T-helper 9 cell (primary cell): ENCODE measurements around the gene ADAM11.

Experiments
- DNase-seq: peaks from one replicate; pipeline ENCODE4 v3.0.0-alpha.2; 2020

ADAM11 gene

DNA sequence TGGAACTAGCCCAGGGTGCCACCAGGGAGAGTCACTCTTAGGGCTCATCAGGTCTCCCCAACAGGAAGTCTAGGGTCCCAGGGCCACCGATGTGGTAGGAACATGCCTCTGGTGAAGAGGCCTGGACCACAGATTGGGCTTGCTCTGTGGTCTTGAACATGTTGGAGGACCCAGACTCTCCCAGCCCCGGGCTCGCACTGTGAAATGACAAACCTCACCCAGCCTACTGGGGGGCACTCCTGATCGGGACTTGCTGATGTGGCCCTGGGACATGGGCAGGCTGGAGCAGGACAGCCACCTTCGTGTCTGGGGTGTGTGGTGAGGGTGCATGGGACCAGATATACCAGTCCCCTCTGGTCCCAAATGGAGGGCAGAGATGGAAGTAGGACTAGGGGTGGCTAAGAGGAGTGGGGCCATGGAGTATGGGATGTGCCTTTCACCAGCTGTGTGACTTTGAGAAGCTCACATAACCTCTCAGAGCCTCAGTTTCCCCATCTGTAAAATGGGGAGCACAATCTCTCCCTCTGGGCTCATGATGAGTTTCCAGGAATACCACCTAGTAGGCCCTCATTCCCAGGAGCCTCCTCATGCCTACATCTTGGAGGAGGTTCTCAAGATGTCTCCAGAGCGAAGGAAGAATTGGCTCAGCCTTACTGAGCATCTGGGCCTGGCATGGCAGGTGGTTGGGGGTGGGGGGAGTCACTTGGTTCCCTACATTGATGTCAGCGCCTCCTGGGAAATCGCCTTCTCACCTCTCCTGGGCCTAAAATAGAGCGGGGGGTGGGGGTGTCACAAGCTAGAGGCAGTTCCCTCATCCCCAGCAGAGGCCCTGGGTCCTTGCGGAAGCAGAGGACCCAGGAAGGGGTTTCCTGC, 1.5 kb upstream of the ADAM11 start:
- no peak for DNase-seq

DNA sequence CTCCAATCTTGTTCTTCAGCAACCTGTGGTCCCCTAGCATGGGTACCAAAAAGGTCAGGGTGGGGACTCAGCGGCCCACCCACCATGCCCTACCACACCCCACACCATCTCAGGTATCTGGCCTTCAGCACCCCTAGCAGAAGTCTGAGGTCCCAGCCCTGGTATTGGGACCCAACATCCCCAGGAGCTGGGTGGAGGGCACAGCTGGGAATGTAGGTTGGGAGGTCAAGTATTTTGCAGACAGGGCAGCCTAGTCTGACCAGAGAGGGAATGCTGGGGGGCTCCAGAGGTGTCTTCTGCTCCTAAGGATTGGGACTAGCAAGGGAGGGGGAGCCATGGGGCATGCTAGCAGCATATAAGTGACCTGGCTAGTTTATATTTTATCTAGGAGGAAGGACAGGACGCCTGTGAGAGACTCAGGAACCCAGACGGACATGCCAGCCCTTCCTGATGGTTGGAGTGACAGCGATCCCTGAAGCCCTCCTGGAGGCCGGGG, 822 bp upstream of the ADAM11 start:
- no peak for DNase-seq

DNA sequence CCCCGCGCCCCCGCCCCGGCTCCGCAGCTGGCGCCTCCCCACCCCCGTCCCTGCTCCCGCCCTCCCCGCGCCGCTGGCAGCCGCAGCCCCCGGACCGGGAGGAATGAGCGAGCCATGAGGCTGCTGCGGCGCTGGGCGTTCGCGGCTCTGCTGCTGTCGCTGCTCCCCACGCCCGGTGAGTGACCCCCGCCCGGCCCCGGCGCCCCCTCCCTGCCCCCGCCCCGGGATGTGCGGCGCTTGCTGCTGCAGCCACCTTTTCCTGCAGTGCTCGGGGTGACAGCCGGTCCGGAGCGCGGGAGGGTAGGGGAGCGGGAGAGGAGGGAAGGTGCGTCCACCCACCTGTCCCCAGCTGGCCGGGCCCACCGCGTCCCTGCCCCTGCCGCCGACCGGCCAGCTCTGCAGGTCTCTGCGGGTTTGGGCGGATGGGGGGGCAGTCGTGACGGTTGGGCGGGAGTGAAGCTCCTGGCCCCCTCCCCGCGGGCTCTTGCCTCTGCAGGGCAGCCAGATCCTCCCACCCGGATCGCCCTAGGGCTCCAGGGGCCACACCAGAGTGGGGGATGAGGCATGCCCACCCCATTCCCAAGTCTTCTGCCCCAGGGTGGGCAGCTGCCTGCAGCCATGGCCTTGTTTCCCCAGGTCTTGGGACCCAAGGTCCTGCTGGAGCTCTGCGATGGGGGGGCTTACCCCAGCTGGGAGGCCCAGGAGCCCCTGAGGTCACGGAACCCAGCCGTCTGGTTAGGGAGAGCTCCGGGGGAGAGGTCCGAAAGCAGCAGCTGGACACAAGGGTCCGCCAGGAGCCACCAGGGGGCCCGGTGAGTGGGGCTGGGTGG, 513 bp downstream of the ADAM11 start:
- no peak for DNase-seq

DNA sequence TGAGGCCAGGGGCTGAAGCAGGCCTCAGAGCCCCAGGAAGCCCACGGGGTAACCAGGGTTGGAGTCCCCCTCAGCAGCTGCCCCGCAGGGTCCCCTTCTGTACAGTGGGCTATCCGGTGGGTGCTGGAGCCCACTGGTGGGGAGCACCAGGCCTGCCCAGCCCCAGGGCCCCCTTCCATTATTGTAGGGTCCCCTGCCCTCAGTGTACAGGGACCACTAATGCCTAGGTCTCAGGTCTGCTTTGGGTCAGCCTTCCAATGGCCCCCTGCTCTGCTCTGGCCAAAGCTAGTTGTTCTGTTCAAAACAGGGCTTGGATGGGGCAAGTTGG, 1.1 kb downstream of the ADAM11 start:
- no peak for DNase-seq

DNA sequence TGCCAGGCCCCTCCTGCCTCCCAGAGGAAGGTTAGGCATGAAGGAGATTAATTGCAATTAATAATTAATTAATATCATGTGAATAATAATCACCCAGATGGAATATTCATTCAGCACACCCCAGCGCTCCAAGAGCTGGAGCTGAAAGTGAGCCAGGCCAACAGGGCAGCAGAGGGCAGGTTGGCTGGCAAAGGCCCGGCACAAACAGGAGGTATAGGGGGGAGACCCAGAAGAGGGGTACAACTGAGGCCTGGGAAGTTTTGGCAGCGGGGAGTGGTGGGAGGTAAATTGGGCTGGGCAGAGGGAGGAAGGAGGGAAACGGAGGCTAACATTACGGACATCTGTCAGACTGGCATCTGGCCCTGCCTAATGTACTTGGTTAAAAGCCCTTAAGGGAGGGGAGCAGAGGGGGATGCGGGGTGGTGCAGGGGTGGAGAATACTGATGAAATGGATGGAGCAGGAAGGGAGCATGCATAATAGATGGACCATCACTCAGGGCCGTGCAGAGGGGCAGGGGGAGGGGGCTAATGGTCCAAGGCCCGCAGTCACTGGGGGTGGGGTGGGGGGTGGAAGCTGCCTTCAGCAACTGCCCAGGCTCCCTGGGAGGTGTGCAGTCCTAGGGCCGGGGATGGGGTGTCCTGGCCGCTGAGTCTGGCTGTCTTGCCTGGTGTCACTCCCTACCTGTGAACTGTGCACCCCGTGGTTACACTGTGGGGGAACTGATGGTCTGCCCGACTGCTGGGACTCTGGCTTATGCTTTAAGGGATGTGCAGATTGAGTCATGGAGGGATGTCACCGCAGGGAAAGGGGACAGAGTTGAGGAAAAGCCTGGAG, 1.9 kb downstream of the ADAM11 start:
- no peak for DNase-seq

DNA sequence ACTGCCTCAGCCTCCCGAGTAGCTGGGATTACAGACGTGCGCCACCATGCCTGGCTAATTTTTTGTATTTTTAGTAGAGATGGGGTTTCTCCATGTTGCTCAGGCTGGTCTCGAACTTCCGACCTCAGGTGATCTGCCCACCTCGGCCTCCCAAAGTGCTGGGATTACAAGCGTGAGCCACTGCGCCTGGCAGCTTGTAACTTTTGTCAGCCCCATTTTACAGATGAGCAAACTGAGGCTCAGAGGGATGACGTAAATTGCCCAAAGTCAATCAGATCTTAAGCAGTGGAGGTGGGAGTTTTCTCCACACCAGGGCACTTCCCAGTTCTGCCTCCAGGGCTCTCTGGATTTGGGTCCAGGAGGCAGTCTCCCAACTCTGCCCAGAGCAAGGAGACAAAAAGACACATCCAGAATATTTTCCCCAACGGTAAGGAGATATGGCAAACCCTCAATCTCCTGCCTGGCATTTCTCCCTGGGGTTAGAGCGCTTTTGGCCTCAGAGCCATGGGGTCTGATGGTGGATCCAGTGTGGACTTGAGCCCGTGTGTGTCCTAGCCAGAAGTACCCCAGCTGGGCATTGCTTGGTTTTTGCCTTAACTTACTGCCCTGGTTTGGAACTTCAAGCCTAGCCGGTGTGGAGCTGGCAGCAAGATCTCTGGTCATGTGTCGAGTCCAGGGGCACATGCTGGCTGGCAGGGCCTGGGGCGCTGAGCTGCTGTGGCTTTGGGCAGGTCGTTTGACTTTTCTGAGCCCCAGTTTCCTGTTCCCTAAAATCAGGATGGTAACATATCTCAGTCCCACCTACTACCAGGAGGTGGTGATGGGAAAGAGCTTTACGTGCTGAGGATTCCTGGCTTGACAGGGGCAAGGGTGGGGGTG, 3.4 kb downstream of the ADAM11 start:
- no peak for DNase-seq

- no peak for DNase-seq
These were observed 4.4 kb downstream of the ADAM11 start for GRCh38 chr17:44763170-44763569.

DNA sequence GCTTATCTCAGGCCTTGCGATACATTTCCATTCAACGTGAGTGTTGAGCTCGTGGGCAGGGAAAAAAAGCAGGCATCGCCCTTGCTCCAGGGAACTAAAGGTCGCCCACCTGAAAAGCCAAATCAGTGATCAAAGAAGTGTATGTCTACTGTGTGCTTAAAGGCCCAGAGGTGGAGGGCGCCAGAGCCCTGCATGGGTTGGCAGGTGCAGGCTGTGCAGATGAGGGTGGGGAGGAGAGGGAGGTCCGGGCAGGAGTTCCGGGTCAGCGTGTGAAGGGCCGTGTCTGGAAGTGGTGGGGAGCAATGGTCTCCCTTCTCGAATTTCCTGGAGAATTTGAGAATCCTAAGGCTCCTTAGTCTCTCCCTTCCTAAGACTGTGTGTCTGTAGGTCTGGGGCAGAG, 7.2 kb downstream of the ADAM11 start:
- DNase-seq: no peak

GRCh38 chr17:44766409-44767038, 7.7 kb downstream of the ADAM11 start:
- no peak for DNase-seq

DNA sequence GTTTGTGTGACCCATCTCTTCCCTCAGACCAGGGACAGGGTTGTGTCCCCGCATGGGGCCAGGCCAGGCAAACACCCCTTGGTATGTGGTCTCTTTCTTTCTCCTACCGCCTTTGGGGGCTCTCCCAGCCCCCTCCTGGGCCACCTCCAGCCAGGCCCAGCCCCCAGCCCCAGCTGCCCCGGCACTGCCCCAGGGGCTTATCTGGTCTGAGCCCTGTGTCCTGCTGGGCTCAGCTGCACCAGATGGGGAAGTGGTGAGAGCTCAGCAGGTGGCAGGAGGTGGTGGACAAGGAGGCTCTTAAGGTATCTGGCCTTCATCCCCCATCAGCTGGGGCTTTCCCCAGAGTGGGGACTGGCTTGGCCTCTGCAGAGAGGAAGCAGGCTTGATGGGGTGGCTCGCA, 8.7 kb downstream of the ADAM11 start:
- DNase-seq: no peak

GRCh38 chr17:44768505-44769142, 9.8 kb downstream of the ADAM11 start:
- no peak for DNase-seq

DNA sequence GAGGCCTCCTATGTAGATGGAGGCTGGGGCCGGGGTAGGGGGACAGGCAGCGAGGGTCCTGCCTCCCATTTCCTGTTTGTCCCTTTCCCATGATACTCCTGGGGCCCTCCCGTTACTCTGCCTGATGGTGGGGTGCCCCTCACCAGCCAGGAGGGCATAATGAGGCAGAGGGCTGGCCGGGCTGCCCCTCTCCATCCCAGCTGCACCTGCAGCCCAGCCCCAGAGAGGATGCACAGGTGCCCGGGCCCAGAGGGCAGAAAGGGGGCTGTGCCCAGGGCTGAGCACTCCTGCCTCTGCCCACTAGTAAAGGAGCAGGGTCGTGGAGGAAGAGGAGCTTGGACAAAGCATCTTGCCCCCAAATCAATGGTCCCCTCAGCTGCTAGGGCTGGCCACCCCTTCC, 10.4 kb downstream of the ADAM11 start:
- no peak for DNase-seq

DNA sequence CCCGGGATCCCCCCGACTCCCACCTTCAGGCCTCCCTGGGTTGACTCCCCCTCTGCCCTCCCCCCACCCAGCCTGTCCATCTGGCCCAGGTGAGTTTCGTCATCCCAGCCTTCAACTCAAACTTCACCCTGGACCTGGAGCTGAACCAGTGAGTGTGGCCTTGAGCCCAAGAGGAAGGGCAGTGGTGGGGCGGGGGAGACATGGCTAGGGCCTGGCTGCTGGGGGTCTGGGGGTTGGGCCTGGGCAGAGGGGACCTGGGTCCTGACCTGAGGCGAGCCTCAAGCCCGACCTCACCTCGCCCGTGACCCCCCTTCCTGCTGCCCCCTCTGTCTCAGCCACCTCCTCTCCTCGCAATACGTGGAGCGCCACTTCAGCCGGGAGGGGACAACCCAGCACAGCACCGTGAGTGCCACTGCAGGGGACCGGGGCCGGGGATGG, 10.9 kb downstream of the ADAM11 start:
- DNase-seq: no peak

DNA sequence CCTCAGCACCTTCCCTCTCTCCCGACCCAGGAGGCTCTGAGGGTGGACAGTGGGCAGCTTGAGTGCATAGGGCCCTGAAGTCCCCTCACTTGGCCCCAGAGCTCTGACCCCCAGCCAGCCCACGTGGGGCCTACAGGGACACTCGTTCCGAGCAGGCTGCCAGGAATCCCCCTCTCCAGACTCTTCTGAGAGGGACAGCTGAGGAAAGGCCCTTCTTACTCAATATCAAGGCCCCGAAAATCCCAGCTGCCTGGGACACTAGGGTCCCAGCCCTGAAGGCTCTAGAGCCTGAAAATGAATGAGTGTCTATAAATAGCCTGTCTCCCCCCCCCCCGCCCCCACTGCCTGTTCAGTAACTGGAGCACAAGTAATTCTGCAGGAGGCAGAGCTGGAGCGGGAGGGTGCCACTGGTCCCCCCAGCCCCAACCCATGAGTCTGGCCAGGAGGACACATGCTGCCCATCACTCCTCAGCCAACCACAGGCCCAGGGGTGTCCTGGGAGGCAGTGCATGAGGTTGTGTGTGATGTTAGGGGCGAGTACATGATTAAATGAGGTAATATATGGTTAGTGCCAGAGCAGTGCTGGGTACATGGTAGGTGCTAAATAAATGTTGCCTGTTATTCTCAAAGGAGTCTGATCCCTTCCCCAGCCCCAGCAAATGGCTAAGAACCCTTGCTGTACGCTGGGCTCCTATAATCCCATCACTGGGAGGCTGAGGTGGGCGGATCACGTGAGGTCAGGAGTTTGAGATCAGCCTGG, 11.6 kb downstream of the ADAM11 start:
- DNase-seq: no peak

GRCh38 chr17:44772308-44773045, 13.7 kb downstream of the ADAM11 start:
- DNase-seq: no peak

- DNase-seq: no peak
These were observed 14.4 kb downstream of the ADAM11 start for GRCh38 chr17:44773140-44773539.

GRCh38 chr17:44774271-44775135, 15.7 kb downstream of the ADAM11 start:
- DNase-seq: peak; percentile 84

- DNase-seq: peak; percentile 99
These were observed 16.5 kb downstream of the ADAM11 start for GRCh38 chr17:44775136-44775837.
